IMR-90 (cell line): ENCODE data around the gene BCAR1. TPM values are rescaled to one million over a fixed set of nuclear protein-coding genes. Genes with fewer than 3 reads are reported as not detected.
A peak's percentile ranks its signal among the peaks of the same experiment; 100 is the strongest.
"Not testable (repeated sequence)": the region's sequence is repeated elsewhere in the genome, so short reads cannot be mapped to it uniquely, and the experiment has no call there.

ENCODE experiments used
- ATAC-seq: fragments of 200-7000 bp; cut with Tn5 transposase; 2 replicates; pipeline ENCODE4 v1.9.1; 2020; ENCODE audit warnings: low read depth, mild to moderate bottlenecking, moderate library complexity
- BruUV-seq: library from RNA; stranded (reverse); fragments of 400-500 nt; replicated peaks from 2 replicates; lab custom pipeline; 2021; lab: Mats Ljungman, UMichigan
- CTCF ChIA-PET: fragments of 300-600 bp; formaldehyde crosslinking; extraction: SDS; loops from one replicate; lab custom pipeline; 2021; ENCODE audit warnings: antibody characterized with exemption; lab: Yijun Ruan, JAX
- POLR2A ChIA-PET: fragments of 300-600 bp; sonication (Branson Sonifier 250); formaldehyde crosslinking; loops from one replicate; lab custom pipeline; 2022; ENCODE audit warnings: antibody characterized with exemption; ENCODE audit not compliant: unreplicated experiment; lab: Charles Lee
- DNase-seq: peaks from one replicate; pipeline ENCODE4 v3.0.0; 2013
- H2AFZ ChIP-seq: replicated peaks from 2 replicates; pipeline ENCODE3; 2013; ENCODE audit warnings: low read length, mild to moderate bottlenecking; ENCODE audit not compliant: poor library complexity
- H2AK5ac ChIP-seq: 2 replicates; pipeline ENCODE4 v1.6.1; 2013; ENCODE audit warnings: low read depth, low read length, inconsistent platforms
- H2AK9ac ChIP-seq: replicated peaks from 2 replicates; pipeline ENCODE3; 2013; ENCODE audit warnings: mild to moderate bottlenecking, low read depth, low read length, moderate library complexity; ENCODE audit not compliant: poor library complexity
- H2BK120ac ChIP-seq: 2 replicates; pipeline ENCODE4 v1.6.1; 2013; ENCODE audit warnings: low read depth, low read length, inconsistent platforms
- H2BK15ac ChIP-seq: 3 replicates; pipeline ENCODE4 v1.6.1; 2013; ENCODE audit warnings: low read depth, low read length, inconsistent platforms
- H2BK20ac ChIP-seq: 2 replicates; pipeline ENCODE4 v1.6.1; 2013; ENCODE audit warnings: low read depth, mild to moderate bottlenecking, inconsistent platforms, low read length, moderate library complexity
- H2BK5ac ChIP-seq: 2 replicates; pipeline ENCODE4 v1.6.1; 2013; ENCODE audit warnings: mild to moderate bottlenecking, low read depth, low read length, inconsistent platforms; ENCODE audit not compliant: poor library complexity, severe bottlenecking
- H3K14ac ChIP-seq: replicated peaks from 2 replicates; pipeline ENCODE4 v1.6.1; 2013; ENCODE audit warnings: low read depth, low read length, inconsistent platforms
- H3K18ac ChIP-seq: 2 replicates; pipeline ENCODE4 v1.6.1; 2013; ENCODE audit warnings: low read depth, low read length, control low read depth
- H3K23ac ChIP-seq: 2 replicates; pipeline ENCODE4 v1.6.1; 2013; ENCODE audit warnings: low read depth, low read length, inconsistent platforms
- H3K27ac ChIP-seq: 2 replicates; pipeline ENCODE4 v1.5.1; 2013; ENCODE audit warnings: mild to moderate bottlenecking, control low read depth, low read length; ENCODE audit not compliant: insufficient read depth
- H3K27me3 ChIP-seq: 2 replicates; pipeline ENCODE4 v1.6.1; 2013; ENCODE audit warnings: low read length; ENCODE audit not compliant: control insufficient read depth, insufficient read depth
- H3K36me3 ChIP-seq: 2 replicates; pipeline ENCODE4 v1.6.1; 2013; ENCODE audit warnings: low read length, mixed read lengths; ENCODE audit not compliant: control insufficient read depth, insufficient read depth
- H3K4ac ChIP-seq: 2 replicates; pipeline ENCODE4 v1.6.1; 2013; ENCODE audit warnings: low read depth, low read length, inconsistent platforms
- H3K4me1 ChIP-seq: 2 replicates; pipeline ENCODE4 v1.6.1; 2013; ENCODE audit warnings: low read length, mixed read lengths; ENCODE audit not compliant: control insufficient read depth, insufficient read depth
- H3K4me2 ChIP-seq: 2 replicates; pipeline ENCODE4 v1.6.1; 2013; ENCODE audit warnings: low read depth, mild to moderate bottlenecking, control low read depth, low read length, moderate library complexity
- H3K4me3 ChIP-seq: 2 replicates; pipeline ENCODE4 v1.5.1; 2013; ENCODE audit warnings: low read depth, mild to moderate bottlenecking, control low read depth, low read length, moderate library complexity; ENCODE audit not compliant: insufficient read depth
- H3K56ac ChIP-seq: 2 replicates; pipeline ENCODE4 v1.6.1; 2013; ENCODE audit warnings: low read length, inconsistent platforms; ENCODE audit not compliant: insufficient read depth; ENCODE audit errors: extremely low read depth
- H3K79me1 ChIP-seq, 2 experiments: 2 replicates each; pipeline ENCODE4 v1.6.1; 2013; ENCODE audit warnings: low read length in 2 of 2, inconsistent platforms in 1 of 2, low read depth in 1 of 2
- H3K9ac ChIP-seq: 2 replicates; pipeline ENCODE4 v1.6.1; 2013; ENCODE audit warnings: low read depth, low read length, control low read depth
- H3K9me1 ChIP-seq: 2 replicates; pipeline ENCODE4 v1.6.1; 2013; ENCODE audit warnings: low read length, inconsistent platforms; ENCODE audit not compliant: insufficient read depth
- H3K9me3 ChIP-seq: 2 replicates; pipeline ENCODE4 v1.6.1; 2013; ENCODE audit warnings: low read length; ENCODE audit not compliant: control insufficient read depth, insufficient read depth
- H4K20me1 ChIP-seq: 2 replicates; pipeline ENCODE4 v1.6.1; 2013; ENCODE audit warnings: low read length, inconsistent platforms; ENCODE audit not compliant: insufficient read depth
- H4K5ac ChIP-seq: 2 replicates; pipeline ENCODE4 v1.6.1; 2013; ENCODE audit warnings: mild to moderate bottlenecking, low read depth, low read length, control low read depth
- H4K8ac ChIP-seq, 2 experiments: 2 replicates each; pipeline ENCODE4 v1.6.1; 2013; ENCODE audit warnings: low read depth in 2 of 2, low read length in 2 of 2, control low read depth in 1 of 2, inconsistent platforms in 1 of 2
- H4K91ac ChIP-seq: 2 replicates; pipeline ENCODE4 v1.6.1; 2013; ENCODE audit warnings: low read depth, low read length, inconsistent platforms; ENCODE audit not compliant: insufficient read depth
- WGBS, 2 experiments: methylation state at CpG; one replicate each; pipeline versions ENCODE4 v1.1.5 to v1.1.7; 2013; ENCODE audit warnings: missing lambda C conversion rate in 2 of 2; ENCODE audit not compliant: insufficient read length in 1 of 2; ENCODE audit errors: extremely low coverage in 2 of 2; 5-methylcytosine and 5-hydroxymethylcytosine counted together
- dilution Hi-C: fragments of 300-500 bp; cut with HindIII; formaldehyde crosslinking; loops from one replicate; pipeline ENCODE4 v1.14.3; 2018; ENCODE audit warnings: low sequenced_read_pairs; ENCODE audit not compliant: unreplicated experiment
- in situ Hi-C: fragments of 300-500 bp; cut with MboI; formaldehyde crosslinking; loops from 3 replicates; pipeline ENCODE4 v1.14.3; 2019; ENCODE audit warnings: low sequenced_read_pairs, inconsistent platforms, mixed read lengths
- intact Hi-C: fragments of 100-400 bp; cut with micrococcal nuclease; formaldehyde crosslinking; loops from 2 replicates; pipeline ENCODE4 v1.10.0; 2022
- polyA plus RNA-seq, 3 experiments: library from polyadenylated mRNA; depleted of rRNA; stranded (reverse); fragments of >200 nt; gene quantifications; 2 replicates each; pipeline ENCODE4 v1.2.3, GENCODE V29; 2012; ENCODE audit warnings: low replicate concordance in 1 of 3
- total RNA-seq: library from RNA; depleted of rRNA; stranded (reverse); fragments of >200 nt; gene quantifications from 2 replicates; pipeline ENCODE4 v1.2.3, GENCODE V29; 2012

The BCAR1 gene
- total and polyA plus RNA-seq, 2 of the 4 experiments (the other 2 are of a cell fraction), result 18.1 to 99.4 TPM

- H2BK15ac ChIP-seq, ATAC-seq, H3K4me2 ChIP-seq, H4K91ac ChIP-seq, H2BK120ac ChIP-seq, POLR2A ChIA-PET, H2AK9ac ChIP-seq, H3K9me3 ChIP-seq, in situ Hi-C loops, H3K27ac ChIP-seq, intact Hi-C loops, DNase-seq, H3K14ac ChIP-seq, H2BK20ac ChIP-seq, CTCF ChIA-PET, H2AFZ ChIP-seq, BruUV-seq, H3K27me3 ChIP-seq, H3K4me3 ChIP-seq, H3K9ac ChIP-seq, H3K56ac ChIP-seq, dilution Hi-C loops, H4K5ac ChIP-seq, H3K18ac ChIP-seq: not testable (repeated sequence)
- Histone ChIP-seq H4K20me1 (peaks cover 79% of the 10 kb centered on the region), H3K79me1 (peaks cover 14 to 56% of the 10 kb centered on the region in 2 experiments; a peak in 3 of 4 replicates), H3K36me3 (peaks cover 52% of the 10 kb centered on the region), H3K23ac (peak overlapping the region; percentile 63), H4K8ac (0 out of 4 replicates have a peak overlapping the region, but pooled peaks of 1 of the 2 experiments have one; percentile 51), H2AK5ac (0 out of 2 replicates have a peak overlapping the region, but pooled peaks have one; percentile 39), H3K9me1 (peaks cover 20% of the 10 kb centered on the region), H3K4me1 (peaks cover 41% of the 10 kb centered on the region), H2BK5ac (peak overlapping the region; percentile 22), H3K4ac (peak overlapping the region; percentile 47; the same call in 1 of the 2 replicates)
- 63% methylated on average over 5 of the region's 7 CpGs; no CpG with 5 or more reads in 1 of the 2 experiments for WGBS, 2 experiments
Measured at GRCh38 chr16:75240633-75241032, 10.8 kb downstream of the BCAR1 start.
